Midbrain (tissue), 1 donor: Measurements from ENCODE around the gene PRRX2.

ENCODE experiments used
- DNase-seq: peaks from one replicate; lab custom pipeline; 2025; lab: John Stamatoyannopoulos, UW

PRRX2 gene

GRCh38 chr9:129679537-129679936 is 14.1 kb downstream of the PRRX2 start:
- no peak for DNase-seq

GRCh38 chr9:129681924-129682323 is 16.5 kb downstream of the PRRX2 start:
- no peak for DNase-seq

GRCh38 chr9:129682381-129682780 is 16.9 kb downstream of the PRRX2 start:
- no peak for DNase-seq

- DNase-seq, result no peak
These were observed 19.9 kb downstream of the PRRX2 start for GRCh38 chr9:129685220-129685932.

GRCh38 chr9:129685933-129686259 is 20.4 kb downstream of the PRRX2 start:
- no peak for DNase-seq

- no peak for DNase-seq
These were observed 21.3 kb downstream of the PRRX2 start for GRCh38 chr9:129686736-129687135.

GRCh38 chr9:129687391-129687790 is 21.9 kb downstream of the PRRX2 start:
- DNase-seq, result no peak

GRCh38 chr9:129688285-129689043 is 23.0 kb downstream of the PRRX2 start:
- no peak for DNase-seq

GRCh38 chr9:129692534-129692933 is 27.1 kb downstream of the PRRX2 start:
- no peak for DNase-seq

GRCh38 chr9:129693741-129694140 is 28.3 kb downstream of the PRRX2 start:
- no peak for DNase-seq

GRCh38 chr9:129694243-129694646 is 28.8 kb downstream of the PRRX2 start:
- no peak for DNase-seq

- no peak for DNase-seq
These were observed 30.4 kb downstream of the PRRX2 start for GRCh38 chr9:129695870-129696269.

- no peak for DNase-seq
These were observed 31.7 kb downstream of the PRRX2 start for GRCh38 chr9:129696944-129697655.

GRCh38 chr9:129697656-129698253 is 32.3 kb downstream of the PRRX2 start:
- no peak for DNase-seq

GRCh38 chr9:129698254-129698757 is 32.9 kb downstream of the PRRX2 start:
- DNase-seq, result no peak

- no peak for DNase-seq
These were observed 35.6 kb downstream of the PRRX2 start for GRCh38 chr9:129701054-129701453.

- no peak for DNase-seq
These were observed 36.1 kb downstream of the PRRX2 start for GRCh38 chr9:129701549-129701948.

GRCh38 chr9:129702589-129703520 is 37.4 kb downstream of the PRRX2 start:
- no peak for DNase-seq

- DNase-seq, result no peak
These were observed 38.4 kb downstream of the PRRX2 start for GRCh38 chr9:129703667-129704355.

- no peak for DNase-seq
These were observed 39.4 kb downstream of the PRRX2 start for GRCh38 chr9:129704807-129705206.

GRCh38 chr9:129708793-129709192 is 43.3 kb downstream of the PRRX2 start:
- DNase-seq, result no peak
